HG02884 (cell line): Measurements from ENCODE around the gene VPS4A.

Experiments
- ATAC-seq: cut with Tn5 transposase; IDR thresholded peaks from one replicate; pipeline ENCODE4 v1.9.1; 2021; ENCODE audit warnings: mild to moderate bottlenecking, moderate library complexity; ENCODE audit not compliant: unreplicated experiment

Gene VPS4A

GRCh38 chr16:69363281-69363717 is 52.1 kb downstream of the VPS4A start:
- no peak for ATAC-seq

- no peak for ATAC-seq
These were observed 52.9 kb downstream of the VPS4A start for GRCh38 chr16:69364088-69364487.

GRCh38 chr16:69365901-69366300 is 54.8 kb downstream of the VPS4A start:
- no peak for ATAC-seq

GRCh38 chr16:69366431-69366830 is 55.3 kb downstream of the VPS4A start:
- no peak for ATAC-seq

GRCh38 chr16:69367980-69368379 is 56.8 kb downstream of the VPS4A start:
- no peak for ATAC-seq

GRCh38 chr16:69368866-69369265 is 57.7 kb downstream of the VPS4A start:
- ATAC-seq, result no peak

GRCh38 chr16:69371564-69371963 is 60.4 kb downstream of the VPS4A start:
- no peak for ATAC-seq

- ATAC-seq, result no peak
These were observed 61.9 kb downstream of the VPS4A start for GRCh38 chr16:69373019-69373418.
